Stimulated activated CD8-positive, alpha-beta memory T cell treated with anti-CD3 and anti-CD28 coated beads, Interleukin-12 subunit alpha, Interleukin-12 subunit beta, amount 100 ng/mL, for 4 hours (primary cell): Measurements from ENCODE around the gene TPM4.
"Not testable (repeated sequence)": the region's sequence is repeated elsewhere in the genome, so short reads cannot be mapped to it uniquely, and the experiment has no call there.

Experiments used
- DNase-seq: peaks from one replicate; pipeline ENCODE4 v3.0.0-alpha.2; 2020; ENCODE audit warnings: low read depth

TPM4 gene

DNA sequence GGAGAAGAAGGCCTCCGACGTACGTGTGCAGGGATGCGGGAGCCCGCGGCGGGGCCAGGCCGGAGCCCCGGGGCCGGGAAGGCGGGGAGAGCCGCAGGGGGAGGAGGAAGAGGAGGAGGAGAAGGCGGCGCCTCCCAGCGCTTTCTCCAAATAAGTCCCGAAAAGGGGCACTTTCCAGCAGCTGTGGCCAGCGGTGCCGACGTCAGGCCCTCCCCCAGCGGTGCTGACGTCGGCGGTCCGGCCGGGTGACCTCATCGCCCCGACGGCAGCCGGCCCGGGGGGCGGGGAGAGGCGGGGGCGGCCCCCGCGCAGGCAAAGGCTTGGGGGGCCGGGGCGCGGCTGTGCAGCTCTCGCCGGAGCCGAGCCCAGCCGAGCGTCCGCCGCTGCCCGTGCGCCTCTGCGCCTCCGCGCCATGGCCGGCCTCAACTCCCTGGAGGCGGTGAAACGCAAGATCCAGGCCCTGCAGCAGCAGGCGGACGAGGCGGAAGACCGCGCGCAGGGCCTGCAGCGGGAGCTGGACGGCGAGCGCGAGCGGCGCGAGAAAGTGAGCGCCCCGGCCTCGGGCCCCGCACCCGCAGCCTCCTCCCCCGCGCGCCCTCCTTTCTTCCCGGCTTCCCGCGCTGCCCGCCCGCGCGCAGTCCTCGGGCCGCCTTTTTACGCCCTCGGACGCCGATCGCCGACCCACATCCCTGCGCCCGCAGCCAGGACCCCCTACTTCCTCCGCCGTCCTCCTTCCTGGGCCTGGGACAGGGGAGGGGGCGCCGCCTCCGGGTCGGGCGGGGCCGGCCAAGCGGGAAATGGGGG is at the start of gene TPM4:
Gene TPM4 (plus strand): TSS at position 342 of the 804 bp plus-strand sequence. CDS start 71 bp downstream, at position 413.
- DNase-seq = peak; percentile 70

DNA sequence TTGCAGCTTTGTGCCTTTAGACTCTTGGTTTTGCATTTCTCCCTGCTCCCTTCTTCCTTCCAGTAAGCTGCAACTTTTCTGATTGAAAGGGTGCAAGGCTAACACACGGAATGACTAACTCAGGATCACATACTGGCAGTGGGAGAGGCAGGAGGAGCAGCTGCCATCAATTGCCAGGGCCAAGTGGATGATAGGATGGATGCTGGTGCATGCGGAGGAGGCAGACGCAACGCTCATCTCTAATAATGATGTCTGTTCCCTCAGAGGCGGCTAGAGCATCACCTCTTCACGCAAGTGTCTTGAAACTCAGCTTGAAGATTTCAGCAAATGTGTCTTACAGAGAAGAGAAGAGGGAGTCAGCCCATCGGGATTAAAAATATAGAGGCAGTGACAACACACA is 49.5 kb upstream of the TPM4 start:
- DNase-seq = no peak

DNA sequence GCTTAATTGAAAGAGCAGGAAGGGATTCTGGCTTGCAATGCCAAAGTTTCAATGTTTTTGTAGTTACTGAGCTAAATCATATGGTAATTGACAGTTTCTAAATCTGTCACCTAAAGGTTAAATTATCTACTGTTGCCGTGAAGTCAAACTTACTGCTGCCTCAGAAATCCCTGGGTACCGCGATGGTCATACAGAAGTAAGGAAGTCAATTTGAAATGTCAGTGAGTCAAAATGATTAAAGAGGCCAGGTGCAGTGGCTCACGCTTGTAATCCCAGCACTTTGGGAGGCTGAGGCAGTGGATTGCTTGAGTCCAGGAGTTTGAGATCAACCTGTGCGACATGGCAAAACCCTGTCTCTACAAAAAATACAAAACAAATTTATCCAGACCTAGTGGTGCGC is 48.8 kb upstream of the TPM4 start:
- DNase-seq = no peak

DNA sequence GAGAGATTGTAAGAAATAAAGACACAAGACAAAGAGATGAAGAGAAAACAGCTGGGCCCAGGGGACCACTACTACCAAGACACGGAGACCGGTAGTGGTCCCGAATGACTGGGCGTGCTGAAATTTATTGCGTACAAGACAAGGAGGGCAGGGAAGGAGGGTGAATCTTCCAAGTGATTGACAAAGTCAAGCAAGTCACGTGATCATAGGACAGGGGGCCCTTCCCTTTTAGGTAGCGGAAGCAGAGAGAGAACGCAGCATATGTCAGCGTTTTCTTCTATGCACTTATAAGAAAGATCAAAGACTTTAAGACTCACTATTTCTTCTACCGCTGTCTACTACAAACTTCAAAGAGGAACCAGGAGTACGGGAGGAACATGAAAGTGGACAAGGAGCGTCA is 46.1 kb upstream of the TPM4 start:
- DNase-seq = not testable (repeated sequence)

DNA sequence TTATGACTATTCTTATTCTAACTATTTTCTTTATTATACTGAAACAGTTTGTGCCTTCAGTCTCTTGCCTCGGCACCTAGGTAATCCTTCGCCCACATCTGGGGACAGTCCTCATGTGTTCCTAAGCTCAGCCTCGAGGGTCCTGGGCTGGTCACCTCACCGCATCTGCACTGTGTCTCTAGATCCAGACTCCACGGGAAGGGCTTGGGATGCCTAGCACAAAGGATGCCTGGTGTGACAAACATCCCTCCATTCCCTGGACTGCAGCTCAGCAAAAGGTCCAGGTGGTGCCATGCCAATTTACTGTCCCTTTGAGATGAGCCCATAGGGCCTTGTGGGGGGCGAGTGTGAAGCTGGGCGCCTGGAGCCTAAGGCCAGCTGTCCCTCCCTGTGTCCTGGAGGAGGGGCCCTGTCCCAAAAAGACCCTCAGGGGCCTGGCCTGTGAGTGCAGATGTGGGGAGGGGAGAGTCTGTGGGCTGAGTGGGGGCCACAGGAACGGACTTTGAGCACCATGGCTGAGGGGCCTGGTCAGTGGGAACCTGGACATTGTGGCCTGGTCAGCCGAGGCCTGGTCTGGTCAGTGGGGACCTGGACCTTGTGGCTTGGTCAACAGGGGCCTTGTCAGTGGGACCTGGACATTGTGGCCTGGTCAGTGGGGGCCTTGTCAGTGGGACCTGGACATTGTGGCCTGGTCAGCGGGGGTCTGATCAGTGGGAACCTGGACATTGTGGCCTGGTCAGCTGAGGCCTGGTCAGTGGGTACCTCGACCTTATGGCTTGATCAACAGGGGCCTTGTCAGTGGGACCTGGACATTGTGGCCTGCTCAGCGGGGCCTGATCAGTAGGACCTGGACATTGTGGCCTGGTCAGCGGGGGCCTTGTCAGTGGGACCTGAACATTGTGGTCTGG is 45.1 kb upstream of the TPM4 start:
- no peak for DNase-seq

DNA sequence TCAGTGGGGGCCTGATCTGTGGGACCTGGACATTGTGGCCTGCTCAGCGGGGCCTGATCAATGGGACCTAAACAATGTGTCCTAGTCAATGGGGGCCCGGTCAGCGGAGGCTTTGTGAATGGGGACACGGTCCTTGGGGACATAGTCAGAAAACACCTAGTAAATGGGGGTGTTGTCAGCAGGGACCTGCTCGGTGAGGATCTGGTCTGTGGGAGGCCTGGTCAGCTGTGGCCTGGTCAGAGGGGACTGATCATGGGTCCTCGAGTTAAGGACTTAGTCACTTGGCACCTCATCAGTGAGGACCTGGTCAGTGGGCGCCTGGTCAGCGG is 44.5 kb upstream of the TPM4 start:
- DNase-seq = no peak

DNA sequence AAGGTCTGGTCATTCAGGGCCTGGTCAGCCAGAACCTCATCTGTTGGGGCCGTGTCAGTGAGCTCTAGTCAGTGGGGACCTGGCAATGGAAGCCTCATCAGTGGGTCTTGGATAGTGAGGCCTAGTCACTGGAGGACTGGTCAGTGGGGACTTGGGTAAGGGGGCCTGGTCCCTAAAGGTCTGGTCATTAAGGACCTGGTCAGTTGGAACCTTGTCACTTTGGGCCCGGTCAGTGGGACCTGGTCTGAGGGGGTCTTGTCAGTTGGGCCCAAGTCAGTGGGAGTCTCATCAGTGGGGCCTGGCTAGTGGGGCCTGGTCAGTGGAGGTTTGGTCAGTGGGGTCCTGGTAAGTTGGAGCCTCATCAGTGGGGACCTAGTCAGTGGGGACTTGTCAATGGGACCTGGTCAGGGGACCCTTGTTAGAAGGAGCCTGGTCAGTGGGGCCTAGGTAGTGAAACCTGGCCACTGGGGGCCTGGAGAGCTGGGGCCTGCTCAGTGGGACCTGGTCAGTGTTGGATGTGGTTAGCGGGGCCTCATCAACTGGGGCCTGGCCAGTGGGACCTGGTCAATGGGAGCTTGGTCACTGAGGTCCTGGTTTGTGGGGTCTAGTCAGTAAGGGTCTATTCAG is 43.7 kb upstream of the TPM4 start:
- DNase-seq = no peak

DNA sequence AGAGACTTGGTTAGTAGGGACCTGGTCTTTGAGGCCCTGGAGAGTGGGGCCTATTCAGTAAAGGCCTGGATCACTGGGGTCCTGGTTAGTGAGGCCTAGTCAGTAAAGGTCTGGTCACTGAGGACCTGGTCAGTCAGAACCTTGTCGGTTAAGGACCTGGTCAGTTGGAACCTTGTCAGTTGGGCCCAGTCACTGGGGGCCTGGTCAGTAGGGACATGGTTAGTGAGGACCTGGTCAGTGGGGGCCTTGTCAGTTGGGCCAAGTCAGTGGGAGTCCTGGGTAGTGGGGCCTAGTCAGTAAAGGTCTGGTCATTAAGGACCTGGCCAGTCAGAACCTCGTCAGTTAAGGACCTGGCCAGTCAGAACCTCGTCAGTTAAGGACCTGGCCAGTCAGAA is 43.2 kb upstream of the TPM4 start:
- no peak for DNase-seq

DNA sequence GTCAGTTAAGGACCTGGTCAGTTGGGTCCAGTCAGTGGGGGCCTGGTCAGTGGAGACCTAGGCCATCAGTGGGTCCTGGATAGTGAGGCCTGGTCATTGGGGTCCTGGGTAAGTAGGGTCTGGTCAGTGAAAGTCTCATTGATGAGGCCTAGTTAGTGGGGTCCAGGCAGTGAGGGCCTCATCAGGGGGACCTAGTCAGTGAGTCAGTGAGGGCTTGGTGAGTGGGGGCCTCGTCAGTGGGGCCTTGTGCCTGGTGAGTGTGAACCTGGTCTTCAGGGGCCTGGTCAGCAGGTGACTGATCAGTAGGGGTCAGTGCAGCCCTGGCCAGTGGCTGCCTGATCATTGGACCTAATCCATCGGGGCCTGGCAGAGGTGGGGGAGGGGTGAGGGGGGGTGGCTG is 42.6 kb upstream of the TPM4 start:
- DNase-seq = no peak

DNA sequence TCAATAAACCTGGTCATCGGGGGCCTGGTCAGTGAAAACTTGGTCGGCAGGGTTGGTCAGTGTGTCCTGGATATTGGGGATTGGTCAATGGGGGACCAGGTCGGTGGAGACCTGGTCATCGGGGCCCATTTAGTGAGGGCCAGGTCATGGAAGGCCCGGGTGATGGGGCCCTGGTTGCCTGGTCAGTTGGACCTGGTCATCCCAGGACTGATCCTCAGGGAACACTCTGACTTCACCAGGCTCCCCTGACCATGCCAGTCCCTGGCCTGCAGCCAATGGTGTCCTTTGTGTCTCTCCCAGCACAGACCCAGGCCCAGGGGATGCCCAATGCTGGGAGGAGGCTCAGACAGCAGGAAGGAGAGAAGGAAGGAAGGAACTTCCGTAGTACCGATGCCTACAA is 42.1 kb upstream of the TPM4 start:
- no peak for DNase-seq

DNA sequence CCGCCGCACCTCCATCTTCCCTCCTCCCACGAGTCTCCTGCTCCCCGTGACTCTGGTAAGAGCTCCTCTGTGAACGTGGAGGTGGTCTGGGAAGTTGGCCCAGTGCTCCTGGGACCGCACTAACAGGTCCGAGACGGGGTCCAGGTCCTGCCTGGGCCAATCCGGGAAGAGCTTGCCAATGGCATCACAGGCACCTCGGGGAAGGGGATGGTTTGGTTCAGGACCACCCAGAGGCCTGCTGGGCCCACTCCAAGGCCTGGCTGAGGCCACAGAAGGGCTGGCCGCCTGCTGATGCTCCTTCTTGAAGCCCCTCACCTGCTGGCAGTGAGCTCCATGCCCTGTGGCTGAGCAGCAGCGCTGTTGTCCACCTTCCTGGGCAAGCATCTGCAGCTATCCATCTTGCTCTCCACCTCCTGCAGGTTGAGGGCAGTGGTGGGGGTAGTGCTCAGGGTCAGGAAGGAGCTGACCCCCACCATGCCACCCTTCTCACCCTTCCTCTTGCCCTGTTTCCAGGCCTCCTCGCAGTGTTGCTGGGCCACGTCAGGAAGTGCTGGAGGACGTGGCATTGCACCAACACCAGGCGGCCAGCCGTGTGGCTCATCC is 41.2 kb upstream of the TPM4 start:
- DNase-seq = no peak

DNA sequence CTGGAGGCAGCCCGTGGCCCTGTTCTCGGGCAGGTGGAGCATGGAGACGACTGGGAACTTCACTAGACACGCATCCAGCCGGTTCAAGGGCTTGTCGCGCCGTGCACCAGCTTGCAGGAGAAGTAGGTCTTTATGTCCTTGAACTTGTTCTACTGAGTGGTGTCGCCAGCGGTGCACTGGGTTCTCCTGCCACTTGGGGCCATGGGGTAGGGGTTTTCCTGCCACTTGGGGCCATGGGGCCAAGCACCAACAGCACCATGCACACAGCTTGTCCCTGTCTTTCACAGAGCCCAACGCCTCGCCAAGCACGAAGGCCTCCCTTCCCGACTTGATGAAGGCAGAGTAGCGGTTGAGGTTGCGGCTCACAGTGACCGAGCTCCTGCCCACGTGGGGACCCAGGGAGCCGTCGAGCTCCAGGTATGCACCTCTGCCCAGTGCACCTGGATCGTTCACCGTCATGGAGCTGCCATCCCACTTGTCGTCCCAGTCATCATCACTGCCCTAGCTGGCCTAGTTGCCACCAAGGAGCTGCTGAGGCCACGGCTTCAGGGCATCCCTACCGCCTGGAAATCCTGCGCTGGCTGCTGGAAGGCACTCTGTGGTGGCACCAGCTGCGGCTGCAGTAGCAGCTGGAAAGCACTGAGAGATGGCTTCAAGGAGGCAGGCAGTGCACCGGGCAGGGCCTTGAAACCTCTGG is 40.5 kb upstream of the TPM4 start:
- DNase-seq = no peak

DNA sequence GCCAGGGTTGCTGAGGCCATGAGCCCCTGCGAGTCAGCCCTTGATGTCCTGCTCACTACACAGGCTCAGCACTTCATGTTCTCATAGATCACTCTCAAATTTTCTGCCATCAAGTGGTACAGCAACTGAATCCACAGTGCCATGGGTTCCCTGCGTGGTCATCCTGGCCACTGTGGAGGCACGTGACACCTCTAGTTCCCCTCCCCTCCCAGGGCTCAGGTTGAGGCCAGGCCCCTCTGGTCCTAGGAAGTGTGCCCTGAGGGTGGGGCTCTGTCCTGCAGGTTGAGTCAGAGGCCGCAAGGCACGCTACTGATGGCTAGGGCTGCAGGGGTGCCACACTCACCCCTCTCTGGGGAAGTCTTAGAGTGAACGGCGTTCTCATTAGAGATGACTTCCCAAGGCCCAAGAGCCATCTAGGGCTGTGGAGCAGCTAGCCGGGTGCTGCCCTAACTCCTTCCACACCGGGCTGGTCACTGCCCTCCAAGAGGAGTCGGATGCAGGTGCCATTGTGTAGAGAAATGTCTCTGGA is 39.8 kb upstream of the TPM4 start:
- no peak for DNase-seq

DNA sequence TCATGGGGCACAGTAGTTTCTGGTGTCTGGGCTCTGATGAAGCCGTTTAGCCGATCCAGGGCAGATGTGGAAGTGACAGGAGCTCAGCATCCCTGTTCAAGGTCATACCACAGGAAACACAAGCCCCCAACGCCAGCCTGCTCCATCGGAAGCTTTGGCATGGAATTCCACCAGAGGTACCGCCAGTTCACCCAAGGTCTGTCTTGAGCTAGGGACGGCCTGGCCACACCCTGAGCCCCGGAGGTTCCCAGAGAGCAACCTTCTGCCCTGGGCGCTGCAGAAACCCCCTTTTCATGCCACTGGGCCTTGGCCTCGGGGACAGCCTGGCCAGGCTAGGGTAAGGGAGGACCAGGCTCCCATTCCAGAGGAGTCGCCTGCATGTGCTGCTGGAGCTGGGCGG is 39.4 kb upstream of the TPM4 start:
- DNase-seq = no peak

DNA sequence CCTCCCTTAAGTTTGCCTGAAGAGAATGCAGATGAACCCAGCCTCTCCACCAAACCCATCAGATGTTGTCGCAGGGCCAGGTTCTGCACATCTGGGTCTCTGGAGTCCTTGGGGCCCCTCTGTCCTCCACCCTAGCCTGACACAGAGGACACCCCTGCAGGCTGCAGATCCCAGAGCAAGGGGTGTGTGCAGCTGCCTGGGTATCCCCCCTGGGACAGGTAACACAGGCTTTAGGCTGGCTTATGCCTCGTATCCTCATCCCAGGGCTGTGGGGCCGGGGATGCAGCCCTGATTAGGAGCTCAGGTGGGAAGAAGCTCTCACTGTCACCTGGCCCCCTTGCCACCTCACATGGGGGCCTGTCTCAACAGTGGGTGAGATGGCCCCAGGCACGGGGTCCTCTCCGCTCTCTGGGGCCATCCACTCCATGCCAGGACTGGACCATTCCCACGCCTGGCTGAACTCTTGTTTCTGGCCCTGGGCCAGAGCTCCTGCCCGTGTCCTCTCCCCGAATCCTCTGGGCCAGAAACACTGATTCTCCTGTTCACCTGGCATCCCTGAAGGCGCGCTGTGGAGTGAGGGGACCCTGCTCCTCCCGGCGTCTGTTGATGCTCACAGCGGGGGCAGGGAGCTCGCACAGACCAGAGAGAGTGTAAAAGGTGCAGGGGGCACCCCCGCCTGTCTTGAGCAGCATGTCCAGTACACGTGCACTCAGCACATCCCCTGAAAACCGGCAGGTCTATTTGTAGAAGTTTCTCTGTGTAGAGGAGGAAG is 38.7 kb upstream of the TPM4 start:
- no peak for DNase-seq

DNA sequence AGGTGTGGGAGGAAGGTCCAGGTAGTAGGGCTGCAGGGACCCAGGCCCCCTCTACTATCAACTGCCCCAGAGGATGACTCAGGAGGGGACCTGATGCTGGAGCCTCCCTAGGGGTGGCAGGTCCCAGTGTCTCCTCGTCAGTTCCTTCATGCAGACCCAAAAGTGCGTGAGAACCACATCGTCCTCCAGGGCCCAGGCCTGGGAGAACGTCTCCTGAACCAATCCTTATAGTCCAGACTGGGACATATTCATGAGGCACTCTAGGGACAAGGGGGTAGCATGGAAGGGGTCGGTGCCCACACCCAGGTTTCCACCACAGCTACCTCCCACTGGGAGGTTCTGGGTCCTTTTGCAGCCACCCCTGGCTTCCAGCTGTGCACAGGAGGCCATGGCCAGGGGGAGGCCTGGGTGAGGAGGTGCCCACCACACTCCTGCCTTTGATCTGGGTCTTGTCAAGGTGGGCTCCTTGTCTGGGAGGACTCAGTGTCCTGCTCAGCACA is 38.0 kb upstream of the TPM4 start:
- no peak for DNase-seq

DNA sequence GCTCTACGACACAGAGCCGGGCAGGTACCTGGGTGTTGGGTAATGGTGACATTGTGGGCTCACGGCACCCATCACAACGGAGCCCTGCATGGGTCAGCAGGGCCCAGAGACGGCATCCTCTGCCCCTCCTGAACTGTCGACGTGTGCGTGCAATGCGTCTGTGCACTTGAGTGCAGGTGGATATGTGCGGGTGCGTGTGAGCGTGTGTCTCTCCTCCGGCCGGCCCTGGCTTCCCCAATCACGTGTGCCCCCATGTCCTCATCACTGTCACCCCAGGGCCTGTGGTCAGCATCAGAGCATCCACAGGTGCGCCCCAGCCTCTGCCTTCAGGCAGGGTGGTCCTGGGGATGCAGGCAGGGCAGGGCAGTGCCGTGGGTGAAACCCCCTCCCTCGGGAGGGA is 37.2 kb upstream of the TPM4 start:
- no peak for DNase-seq

DNA sequence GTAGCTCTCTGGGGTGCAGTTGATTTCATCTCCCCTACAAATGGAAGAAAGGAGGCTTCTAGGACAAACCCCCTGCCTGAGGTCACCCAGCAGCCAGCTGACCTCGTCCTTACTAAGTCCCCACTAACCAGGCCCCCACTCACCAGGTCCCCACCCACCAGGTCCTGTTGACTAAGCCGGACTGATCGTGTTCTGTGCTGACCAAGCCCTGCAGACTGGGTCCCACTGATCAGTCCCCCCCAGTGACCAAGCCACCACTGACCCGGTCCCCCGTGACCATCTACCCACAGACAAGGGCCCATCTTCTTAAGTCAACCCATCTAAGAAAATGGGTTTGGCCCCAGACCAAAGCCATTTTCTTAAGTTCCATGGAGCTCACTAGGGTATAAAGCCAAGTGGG is 36.8 kb upstream of the TPM4 start:
- no peak for DNase-seq

DNA sequence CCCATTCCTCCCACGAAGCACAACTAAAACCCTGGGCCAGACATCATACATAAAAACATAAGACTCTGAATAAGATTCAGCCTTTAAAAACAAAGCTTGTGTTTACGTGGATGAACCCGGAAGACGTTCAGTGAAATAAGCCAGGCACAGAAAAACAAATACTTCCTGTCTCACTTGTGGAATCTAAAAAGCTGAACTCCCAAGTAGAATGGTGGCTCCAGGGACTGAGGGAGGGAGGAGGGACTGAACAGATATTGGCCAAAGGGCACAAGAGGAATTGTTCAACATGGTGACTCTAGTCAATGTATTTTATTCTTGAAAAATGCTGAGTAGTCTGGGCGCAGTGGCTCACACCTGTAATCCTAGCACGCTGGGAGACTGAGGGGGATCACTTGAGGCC is 35.7 kb upstream of the TPM4 start:
- no peak for DNase-seq

DNA sequence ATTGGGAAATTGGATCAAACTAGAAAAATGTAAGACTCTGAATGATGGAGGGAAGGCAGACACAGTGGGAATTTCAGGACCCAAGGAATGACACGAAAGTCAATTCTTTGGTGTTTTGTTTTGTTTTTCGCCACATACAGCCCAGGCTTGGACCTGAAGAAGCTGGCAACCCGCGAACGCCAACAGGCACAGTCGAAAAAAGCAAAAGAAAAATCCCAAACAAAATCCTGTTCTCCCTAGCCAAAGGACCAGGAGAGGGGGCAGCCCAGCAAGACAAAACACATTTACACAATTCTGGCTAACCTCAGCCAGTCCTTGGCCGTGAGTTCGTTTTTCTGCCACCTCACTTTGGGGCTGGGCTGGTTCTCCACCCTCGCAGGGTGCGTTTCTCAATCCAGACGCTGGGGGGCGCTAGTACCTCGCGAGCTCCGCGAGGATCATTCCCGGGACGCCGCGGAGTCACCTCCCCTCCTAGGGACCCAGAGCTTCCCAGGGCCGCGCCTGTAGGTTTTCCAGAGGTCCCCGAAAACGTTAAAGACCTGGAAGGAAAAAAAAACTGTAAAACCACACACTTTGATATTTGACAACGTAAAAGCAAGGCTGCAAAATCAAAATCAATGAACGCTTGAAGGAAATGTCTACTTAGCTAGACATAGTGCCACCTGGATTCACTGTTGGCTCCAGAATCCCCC is 34.9 kb upstream of the TPM4 start:
- peak; percentile 42 for DNase-seq
